NCI-H1048 (cell line): ENCODE results near the gene C11orf58.

ENCODE experiments used
- DNase-seq: peaks from one replicate; lab custom pipeline; 2025; lab: John Stamatoyannopoulos, UW

Gene C11orf58

GRCh38 chr11:16785520-16786128 lies 47.2 kb downstream of the C11orf58 start:
- DNase-seq, result peak; percentile 29

- DNase-seq, result no peak
Observed at GRCh38 chr11:16786131-16786530, 47.7 kb downstream of the C11orf58 start.

GRCh38 chr11:16787035-16787742 lies 48.7 kb downstream of the C11orf58 start:
- no peak for DNase-seq

GRCh38 chr11:16788141-16789062 lies 50.0 kb downstream of the C11orf58 start:
- peak; percentile 76 for DNase-seq

GRCh38 chr11:16789063-16789420 lies 50.6 kb downstream of the C11orf58 start:
- DNase-seq, result no peak

GRCh38 chr11:16789560-16790485 lies 51.4 kb downstream of the C11orf58 start:
- DNase-seq, result no peak

- DNase-seq, result no peak
Observed at GRCh38 chr11:16790486-16791190, 52.2 kb downstream of the C11orf58 start.

- DNase-seq, result no peak
Observed at GRCh38 chr11:16791191-16791961, 52.9 kb downstream of the C11orf58 start.

GRCh38 chr11:16792426-16792825 lies 54.0 kb downstream of the C11orf58 start:
- no peak for DNase-seq

- DNase-seq, result no peak
Observed at GRCh38 chr11:16793009-16793408, 54.6 kb downstream of the C11orf58 start.

- no peak for DNase-seq
Observed at GRCh38 chr11:16793511-16793910, 55.1 kb downstream of the C11orf58 start.

- no peak for DNase-seq
Observed at GRCh38 chr11:16794047-16794818, 55.8 kb downstream of the C11orf58 start.

- DNase-seq, result no peak
Observed at GRCh38 chr11:16795146-16795545, 56.7 kb downstream of the C11orf58 start.

GRCh38 chr11:16796311-16796710 lies 57.9 kb downstream of the C11orf58 start:
- no peak for DNase-seq

- no peak for DNase-seq
Observed at GRCh38 chr11:16797776-16798175, 59.3 kb downstream of the C11orf58 start.

GRCh38 chr11:16799221-16799620 lies 60.8 kb downstream of the C11orf58 start:
- no peak for DNase-seq

- DNase-seq, result no peak
Observed at GRCh38 chr11:16799890-16800289, 61.4 kb downstream of the C11orf58 start.

- no peak for DNase-seq
Observed at GRCh38 chr11:16800382-16800781, 61.9 kb downstream of the C11orf58 start.

- DNase-seq, result no peak
Observed at GRCh38 chr11:16801288-16801980, 63.0 kb downstream of the C11orf58 start.
